ENCODE results near the gene PTPN6.

- TF ChIP-seq CTCF (conservative IDR thresholded peaks at IDR 0.05; ENCODE audit: low read depth, low read length) (no peak), EZH2 (IDR thresholded peaks at IDR 0.05; ENCODE audit: borderline replicate concordance, low read depth, low read length, poor library complexity, severe bottlenecking) (no peak)
Observed at GRCh38 chr12:6981152-6982052, 30.2 kb downstream of the PTPN6 start.

All from A673 (cell line).